Measurements from ENCODE around the gene TNFRSF8.

DNA sequence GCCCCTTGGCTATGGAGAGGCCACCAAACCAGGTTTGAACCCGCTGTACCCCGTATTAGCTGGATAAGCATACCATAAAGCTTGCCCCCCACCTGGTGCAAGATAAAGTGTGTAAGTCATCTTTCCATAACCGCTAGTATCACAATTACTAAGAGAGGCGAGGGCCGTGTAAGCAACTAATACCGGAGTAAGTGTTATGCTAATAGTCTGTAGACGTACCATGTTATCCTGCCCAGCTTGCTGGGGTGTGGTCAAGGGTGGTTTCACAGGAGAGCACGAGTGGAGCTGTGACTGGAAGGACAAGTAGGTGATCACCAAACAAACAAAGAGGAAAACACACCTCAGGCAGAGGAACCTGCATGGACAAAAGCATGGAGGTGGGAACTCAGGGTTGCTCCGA is 100.1 kb downstream of the TNFRSF8 start:
- no peak for TF ChIP-seq CTCF (IDR thresholded peaks at IDR 0.05)
- TF ChIP-seq POLR2A (IDR thresholded peaks at IDR 0.05), result no peak

Measured in esophagus squamous epithelium (tissue), 4 donors.